ENCODE results near the gene USP43. TPM values are rescaled to one million over a fixed set of nuclear protein-coding genes. Genes with fewer than 3 reads are reported as not detected.
A peak's percentile ranks its signal among the peaks of the same experiment; 100 is the strongest.

The USP43 gene
- total RNA-seq, 1 donor from 2014 or later, result 0.29 TPM

DNA sequence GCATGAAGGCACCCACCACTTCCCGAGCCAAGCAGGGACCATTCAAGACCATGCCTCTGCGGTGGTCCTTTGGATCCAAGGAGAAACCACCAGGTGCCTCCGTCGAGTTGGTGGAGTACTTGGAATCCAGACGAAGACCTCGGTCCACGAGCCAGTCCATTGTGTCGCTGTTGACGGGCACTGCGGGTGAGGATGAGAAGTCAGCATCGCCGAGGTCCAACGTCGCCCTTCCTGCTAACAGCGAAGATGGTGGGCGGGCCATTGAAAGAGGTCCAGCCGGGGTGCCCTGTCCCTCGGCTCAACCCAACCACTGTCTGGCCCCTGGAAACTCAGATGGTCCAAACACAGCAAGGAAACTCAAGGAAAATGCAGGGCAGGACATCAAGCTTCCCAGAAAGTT, 82.7 kb downstream of the USP43 start:
- no peaks in the 10 kb centered on the region for H3K4me1 Mint-ChIP-seq
- H3K27me3 Mint-ChIP-seq, result peaks cover 1% of the 10 kb centered on the region
- DNase-seq (no peak), ATAC-seq (ENCODE audit: low read depth) (no peak)
- H3K27ac Mint-ChIP-seq, result no peak overlapping the region
- TF ChIP-seq, protein P1, sequence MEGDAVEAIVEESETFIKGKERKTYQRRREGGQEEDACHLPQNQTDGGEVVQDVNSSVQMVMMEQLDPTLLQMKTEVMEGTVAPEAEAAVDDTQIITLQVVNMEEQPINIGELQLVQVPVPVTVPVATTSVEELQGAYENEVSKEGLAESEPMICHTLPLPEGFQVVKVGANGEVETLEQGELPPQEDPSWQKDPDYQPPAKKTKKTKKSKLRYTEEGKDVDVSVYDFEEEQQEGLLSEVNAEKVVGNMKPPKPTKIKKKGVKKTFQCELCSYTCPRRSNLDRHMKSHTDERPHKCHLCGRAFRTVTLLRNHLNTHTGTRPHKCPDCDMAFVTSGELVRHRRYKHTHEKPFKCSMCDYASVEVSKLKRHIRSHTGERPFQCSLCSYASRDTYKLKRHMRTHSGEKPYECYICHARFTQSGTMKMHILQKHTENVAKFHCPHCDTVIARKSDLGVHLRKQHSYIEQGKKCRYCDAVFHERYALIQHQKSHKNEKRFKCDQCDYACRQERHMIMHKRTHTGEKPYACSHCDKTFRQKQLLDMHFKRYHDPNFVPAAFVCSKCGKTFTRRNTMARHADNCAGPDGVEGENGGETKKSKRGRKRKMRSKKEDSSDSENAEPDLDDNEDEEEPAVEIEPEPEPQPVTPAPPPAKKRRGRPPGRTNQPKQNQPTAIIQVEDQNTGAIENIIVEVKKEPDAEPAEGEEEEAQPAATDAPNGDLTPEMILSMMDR (IDR thresholded peaks at IDR 0.05), result no peak
- intact Hi-C loops (cut with micrococcal nuclease), result no loop called here
- H3K4me3 Mint-ChIP-seq, result no peak overlapping the region
- CTCF ChIA-PET, result no interaction called here
- H3K9me3 Mint-ChIP-seq, result no peaks in the 10 kb centered on the region
- H3K36me3 Mint-ChIP-seq (ENCODE audit: low read depth), result no peaks in the 10 kb centered on the region
- POLR2A ChIA-PET, result no interaction called here

DNA sequence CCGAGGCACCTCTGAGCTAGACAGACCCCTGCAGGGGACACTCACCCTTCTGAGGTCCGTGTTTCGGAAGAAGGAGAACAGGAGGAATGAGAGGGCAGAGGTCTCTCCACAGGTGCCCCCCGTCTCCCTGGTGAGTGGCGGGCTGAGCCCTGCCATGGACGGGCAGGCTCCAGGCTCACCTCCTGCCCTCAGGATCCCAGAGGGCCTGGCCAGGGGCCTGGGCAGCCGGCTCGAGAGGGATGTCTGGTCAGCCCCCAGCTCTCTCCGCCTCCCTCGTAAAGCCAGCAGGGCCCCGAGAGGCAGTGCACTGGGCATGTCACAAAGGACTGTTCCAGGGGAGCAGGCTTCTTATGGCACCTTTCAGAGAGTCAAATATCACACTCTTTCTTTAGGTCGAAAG, 83.2 kb downstream of the USP43 start:
- H3K27ac Mint-ChIP-seq, result no peak overlapping the region
- POLR2A ChIA-PET, result no interaction called here
- ATAC-seq (ENCODE audit: low read depth) (no peak), DNase-seq (no peak)
- peaks cover 1% of the 10 kb centered on the region for H3K27me3 Mint-ChIP-seq
- TF ChIP-seq, protein P1 (IDR thresholded peaks at IDR 0.05), result no peak
- H3K4me1 Mint-ChIP-seq, result no peaks in the 10 kb centered on the region
- no peaks in the 10 kb centered on the region for H3K9me3 Mint-ChIP-seq
- no peaks in the 10 kb centered on the region for H3K36me3 Mint-ChIP-seq (ENCODE audit: low read depth)
- intact Hi-C loops (cut with micrococcal nuclease), result no loop called here
- H3K4me3 Mint-ChIP-seq, result no peak overlapping the region
- CTCF ChIA-PET, result interaction anchor here (0.7 kb wide), 1 partner anchor 977 kb away, joined by 3 read pairs; no protein-coding TSS in a partner anchor

DNA sequence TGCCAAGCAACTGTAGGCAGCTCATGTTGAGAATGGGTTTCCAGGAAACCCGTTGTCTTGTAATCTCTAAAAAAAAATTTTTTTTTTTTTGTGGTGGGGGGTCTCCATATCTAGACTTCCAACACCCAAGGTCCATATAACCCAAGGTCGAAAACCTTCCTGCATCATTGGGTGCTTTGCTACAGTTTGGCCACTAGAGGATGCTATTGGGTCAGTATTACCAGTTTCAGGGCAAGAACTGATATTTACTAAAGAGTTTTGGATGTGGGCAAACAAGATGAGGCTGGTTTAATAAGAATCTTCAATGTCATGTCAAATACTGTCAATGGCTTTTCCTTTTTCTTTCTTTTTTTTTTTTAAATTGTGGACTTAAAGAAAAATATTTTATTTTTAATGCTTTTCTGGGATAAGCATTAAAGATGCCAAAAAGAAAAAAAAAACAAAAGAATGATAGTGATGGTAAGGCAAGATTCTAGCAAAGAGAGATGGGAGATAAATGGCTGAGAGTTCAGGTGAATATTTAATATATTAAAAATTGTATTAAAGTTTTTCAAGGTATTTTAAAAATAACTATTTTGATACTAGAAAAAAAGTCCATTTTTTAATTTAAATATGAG, 83.8 kb downstream of the USP43 start:
- POLR2A ChIA-PET, result no interaction called here
- CTCF ChIA-PET, result interaction anchor here (0.7 kb wide), 1 partner anchor 978 kb away, joined by 3 read pairs; no protein-coding TSS in a partner anchor
- ATAC-seq (ENCODE audit: low read depth) (no peak), DNase-seq (no peak)
- intact Hi-C loops (cut with micrococcal nuclease), result no loop called here
- H3K27ac Mint-ChIP-seq, result no peak overlapping the region
- H3K4me1 Mint-ChIP-seq, result no peaks in the 10 kb centered on the region
- no peak overlapping the region for H3K4me3 Mint-ChIP-seq
- no peaks in the 10 kb centered on the region for H3K36me3 Mint-ChIP-seq (ENCODE audit: low read depth)
- H3K9me3 Mint-ChIP-seq, result no peaks in the 10 kb centered on the region
- TF ChIP-seq, protein P1 (IDR thresholded peaks at IDR 0.05), result peak; percentile 74
- H3K27me3 Mint-ChIP-seq, result peaks cover 1% of the 10 kb centered on the region

DNA sequence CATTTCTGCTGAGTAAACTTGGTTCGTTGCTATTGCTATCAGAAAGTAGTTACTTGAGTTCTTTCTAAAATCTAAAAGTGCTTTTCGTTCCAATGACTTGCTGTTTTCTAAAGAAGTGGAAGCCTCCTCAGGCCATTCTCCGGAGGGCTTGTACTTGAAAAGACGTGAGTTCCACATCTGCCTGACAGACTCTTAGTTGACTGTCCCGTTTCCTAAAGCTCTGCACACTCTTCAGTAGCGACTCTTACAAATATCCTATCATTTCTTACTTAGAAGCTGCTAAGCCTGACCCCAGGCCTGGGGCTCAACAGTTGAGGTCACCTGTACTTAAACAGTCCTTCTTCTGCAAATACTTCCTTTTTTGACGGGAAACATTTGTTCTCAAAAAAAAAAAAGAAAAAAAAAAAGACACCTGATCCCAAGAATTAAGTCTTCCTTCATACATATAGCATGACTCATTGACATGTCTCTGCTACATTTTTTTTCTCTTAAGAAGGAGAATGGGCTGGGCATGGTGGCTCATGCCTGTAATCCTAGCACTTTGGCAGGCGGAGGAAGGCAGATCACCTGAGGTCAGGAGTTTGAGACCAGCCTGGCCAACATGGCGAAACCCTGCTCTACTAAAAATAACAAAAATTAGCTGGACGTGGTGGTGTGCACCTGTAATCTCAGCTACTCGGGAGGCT, 84.6 kb downstream of the USP43 start:
- intact Hi-C loops (cut with micrococcal nuclease), result no loop called here
- Mint-ChIP-seq H3K36me3 (ENCODE audit: low read depth) (no peaks in the 10 kb centered on the region), H3K4me1 (no peaks in the 10 kb centered on the region), H3K27ac (no peak overlapping the region), H3K9me3 (no peaks in the 10 kb centered on the region), H3K4me3 (no peak overlapping the region), H3K27me3 (peaks cover 1% of the 10 kb centered on the region)
- DNase-seq, result no peak
- POLR2A ChIA-PET, result no interaction called here
- no peak for ATAC-seq (ENCODE audit: low read depth)
- TF ChIP-seq, protein P1 (IDR thresholded peaks at IDR 0.05), result no peak
- CTCF ChIA-PET, result no interaction called here

DNA sequence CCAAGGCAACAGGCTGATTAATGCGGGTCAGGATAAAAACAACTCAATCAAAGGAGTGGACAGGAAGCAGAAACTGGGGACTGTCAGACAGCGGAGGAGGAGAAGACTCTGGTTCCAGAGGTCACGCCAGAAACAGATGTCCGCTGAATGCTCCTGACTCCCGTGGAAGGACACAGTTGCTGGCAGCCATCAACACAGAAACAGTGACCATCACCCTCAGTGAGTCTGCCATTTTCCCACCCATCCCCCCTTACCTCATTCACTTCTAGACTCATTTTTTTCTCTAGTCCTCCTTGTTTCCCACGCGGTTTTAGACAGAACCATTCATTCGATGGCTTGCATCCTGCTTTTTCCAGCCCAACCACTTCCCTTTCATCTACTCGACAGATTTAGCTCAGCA, 105.2 kb downstream of the USP43 start:
- CTCF ChIA-PET, result no interaction called here
- ATAC-seq (ENCODE audit: low read depth) (no peak), DNase-seq (no peak)
- Mint-ChIP-seq H3K4me1 (no peaks in the 10 kb centered on the region), H3K9me3 (no peaks in the 10 kb centered on the region), H3K27ac (no peak overlapping the region), H3K36me3 (ENCODE audit: low read depth) (no peaks in the 10 kb centered on the region), H3K27me3 (peaks cover 14% of the 10 kb centered on the region), H3K4me3 (no peak overlapping the region)
- POLR2A ChIA-PET, result no interaction called here
- intact Hi-C loops (cut with micrococcal nuclease), result no loop called here
- TF ChIP-seq, protein P1 (IDR thresholded peaks at IDR 0.05), result no peak
